ENCODE results near the gene CRTC3. TPM values are rescaled to one million over a fixed set of nuclear protein-coding genes. Genes with fewer than 3 reads are reported as not detected.

Gene CRTC3
- total and polyA plus RNA-seq, 3 donors from 2014 or later: 47.1 to 125 (median 105) TPM

GRCh38 chr15:90483637-90484036 is 46.1 kb upstream of the CRTC3 start:
- intact Hi-C loops (cut with DNase I; ENCODE audit: low total_unique reads): loop anchor here (10.0 kb wide), 1 partner anchor 169 kb away; no protein-coding TSS in a partner anchor
- DNase-seq: no peak
- Histone ChIP-seq H3K9me3 (no peaks in the 10 kb centered on the region), H3K27ac (no peak overlapping the region), H3K4me3 (no peak overlapping the region), H3K27me3 (no peaks in the 10 kb centered on the region), H3K36me3 (ENCODE audit: low read depth, missing control alignments) (no peaks in the 10 kb centered on the region), H3K4me1 (no peaks in the 10 kb centered on the region)
- WGBS, 2 donors: 92% methylated on average over 2 of the region's 2 CpGs
- TF ChIP-seq CTCF (IDR thresholded peaks at IDR 0.05): no peak
- no peak for TF ChIP-seq POLR2A (IDR thresholded peaks at IDR 0.05)

GRCh38 chr15:90487186-90487585 is 42.5 kb upstream of the CRTC3 start:
- no peak for DNase-seq
- intact Hi-C loops (cut with DNase I; ENCODE audit: low total_unique reads): loop anchor here (10.0 kb wide), 1 partner anchor 172 kb away; no protein-coding TSS in a partner anchor
- TF ChIP-seq CTCF (IDR thresholded peaks at IDR 0.05) (no peak), POLR2A (IDR thresholded peaks at IDR 0.05) (no peak)
- H3K4me1 ChIP-seq: no peaks in the 10 kb centered on the region
- H3K36me3 ChIP-seq (ENCODE audit: low read depth, missing control alignments): no peaks in the 10 kb centered on the region
- H3K9me3 ChIP-seq: no peaks in the 10 kb centered on the region
- H3K4me3 ChIP-seq: no peak overlapping the region
- H3K27ac ChIP-seq: no peak overlapping the region
- 88 to 94% methylated on average over 8 of the region's 8 CpGs for WGBS, 2 donors
- no peaks in the 10 kb centered on the region for H3K27me3 ChIP-seq

- no peaks in the 10 kb centered on the region for H3K27me3 ChIP-seq
- H3K27ac ChIP-seq: no peak overlapping the region
- intact Hi-C loops (cut with DNase I; ENCODE audit: low total_unique reads): loop anchor here (10.0 kb wide), 1 partner anchor 175 kb away; no protein-coding TSS in a partner anchor
- TF ChIP-seq POLR2A (IDR thresholded peaks at IDR 0.05) (no peak), CTCF (IDR thresholded peaks at IDR 0.05) (no peak)
- H3K4me3 ChIP-seq: no peak overlapping the region
- no peaks in the 10 kb centered on the region for H3K4me1 ChIP-seq
- H3K9me3 ChIP-seq: no peaks in the 10 kb centered on the region
- DNase-seq: no peak
- H3K36me3 ChIP-seq (ENCODE audit: low read depth, missing control alignments): no peaks in the 10 kb centered on the region
- 97 to 100% methylated on average over 1 of the region's 1 CpG for WGBS, 2 donors
Measured at GRCh38 chr15:90489514-90489913, 40.2 kb upstream of the CRTC3 start.

GRCh38 chr15:90489944-90490343 is 39.8 kb upstream of the CRTC3 start:
- TF ChIP-seq POLR2A (IDR thresholded peaks at IDR 0.05) (no peak), CTCF (IDR thresholded peaks at IDR 0.05) (no peak)
- DNase-seq: no peak
- H3K9me3 ChIP-seq: no peaks in the 10 kb centered on the region
- no peak overlapping the region for H3K4me3 ChIP-seq
- intact Hi-C loops (cut with DNase I; ENCODE audit: low total_unique reads): loop anchor here (10.0 kb wide), 1 partner anchor 175 kb away; no protein-coding TSS in a partner anchor
- no peak overlapping the region for H3K27ac ChIP-seq
- no peaks in the 10 kb centered on the region for H3K27me3 ChIP-seq
- no peaks in the 10 kb centered on the region for H3K4me1 ChIP-seq
- no peaks in the 10 kb centered on the region for H3K36me3 ChIP-seq (ENCODE audit: low read depth, missing control alignments)
- WGBS, 2 donors: 88 to 90% methylated on average over 2 of the region's 2 CpGs

GRCh38 chr15:90493647-90494046 is 36.1 kb upstream of the CRTC3 start:
- no peaks in the 10 kb centered on the region for H3K4me1 ChIP-seq
- H3K4me3 ChIP-seq: no peak overlapping the region
- intact Hi-C loops (cut with DNase I; ENCODE audit: low total_unique reads): no loop called here
- H3K27me3 ChIP-seq: no peaks in the 10 kb centered on the region
- no peak overlapping the region for H3K27ac ChIP-seq
- H3K36me3 ChIP-seq (ENCODE audit: low read depth, missing control alignments): no peaks in the 10 kb centered on the region
- no peak for TF ChIP-seq CTCF (IDR thresholded peaks at IDR 0.05)
- TF ChIP-seq POLR2A (IDR thresholded peaks at IDR 0.05): no peak
- no peaks in the 10 kb centered on the region for H3K9me3 ChIP-seq
- DNase-seq: no peak

All from testis (tissue), 3 donors.